ENCODE results near the gene ERC2.

DNA sequence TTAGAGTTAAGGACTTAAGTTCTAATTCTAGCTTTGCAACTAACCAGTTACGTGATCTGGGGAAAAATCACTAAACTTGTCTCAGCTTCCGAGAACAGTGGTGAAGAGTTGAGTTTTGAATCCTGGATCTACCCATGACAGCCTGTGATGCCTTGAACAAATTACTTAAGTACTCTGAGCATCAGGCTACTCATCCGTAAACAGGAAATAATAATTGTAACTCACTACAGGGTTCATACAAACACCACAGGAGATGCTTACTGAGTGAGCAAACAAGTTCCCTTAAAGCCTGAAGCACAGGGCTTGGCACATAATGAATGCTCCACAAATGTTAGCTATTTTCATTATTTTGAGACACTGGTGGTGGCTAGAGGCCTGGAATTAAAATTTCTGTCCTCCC is 158.8 kb downstream of the ERC2 start:
- TF ChIP-seq, protein P1, sequence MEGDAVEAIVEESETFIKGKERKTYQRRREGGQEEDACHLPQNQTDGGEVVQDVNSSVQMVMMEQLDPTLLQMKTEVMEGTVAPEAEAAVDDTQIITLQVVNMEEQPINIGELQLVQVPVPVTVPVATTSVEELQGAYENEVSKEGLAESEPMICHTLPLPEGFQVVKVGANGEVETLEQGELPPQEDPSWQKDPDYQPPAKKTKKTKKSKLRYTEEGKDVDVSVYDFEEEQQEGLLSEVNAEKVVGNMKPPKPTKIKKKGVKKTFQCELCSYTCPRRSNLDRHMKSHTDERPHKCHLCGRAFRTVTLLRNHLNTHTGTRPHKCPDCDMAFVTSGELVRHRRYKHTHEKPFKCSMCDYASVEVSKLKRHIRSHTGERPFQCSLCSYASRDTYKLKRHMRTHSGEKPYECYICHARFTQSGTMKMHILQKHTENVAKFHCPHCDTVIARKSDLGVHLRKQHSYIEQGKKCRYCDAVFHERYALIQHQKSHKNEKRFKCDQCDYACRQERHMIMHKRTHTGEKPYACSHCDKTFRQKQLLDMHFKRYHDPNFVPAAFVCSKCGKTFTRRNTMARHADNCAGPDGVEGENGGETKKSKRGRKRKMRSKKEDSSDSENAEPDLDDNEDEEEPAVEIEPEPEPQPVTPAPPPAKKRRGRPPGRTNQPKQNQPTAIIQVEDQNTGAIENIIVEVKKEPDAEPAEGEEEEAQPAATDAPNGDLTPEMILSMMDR (IDR thresholded peaks at IDR 0.05; ENCODE audit: insufficient read depth, low read length, poor library complexity, severe bottlenecking) = no peak
- no peak for TF ChIP-seq EZH2phosphoT487 (conservative IDR thresholded peaks at IDR 0.05; ENCODE audit: low read length)

All from SU-DHL-6 (cell line).